ENCODE results near the gene ISL2. TPM values are rescaled to one million over a fixed set of nuclear protein-coding genes. Genes with fewer than 3 reads are reported as not detected.

The ISL2 gene
- total RNA-seq, 1 donor from 2014 or later: 1.3 TPM

DNA sequence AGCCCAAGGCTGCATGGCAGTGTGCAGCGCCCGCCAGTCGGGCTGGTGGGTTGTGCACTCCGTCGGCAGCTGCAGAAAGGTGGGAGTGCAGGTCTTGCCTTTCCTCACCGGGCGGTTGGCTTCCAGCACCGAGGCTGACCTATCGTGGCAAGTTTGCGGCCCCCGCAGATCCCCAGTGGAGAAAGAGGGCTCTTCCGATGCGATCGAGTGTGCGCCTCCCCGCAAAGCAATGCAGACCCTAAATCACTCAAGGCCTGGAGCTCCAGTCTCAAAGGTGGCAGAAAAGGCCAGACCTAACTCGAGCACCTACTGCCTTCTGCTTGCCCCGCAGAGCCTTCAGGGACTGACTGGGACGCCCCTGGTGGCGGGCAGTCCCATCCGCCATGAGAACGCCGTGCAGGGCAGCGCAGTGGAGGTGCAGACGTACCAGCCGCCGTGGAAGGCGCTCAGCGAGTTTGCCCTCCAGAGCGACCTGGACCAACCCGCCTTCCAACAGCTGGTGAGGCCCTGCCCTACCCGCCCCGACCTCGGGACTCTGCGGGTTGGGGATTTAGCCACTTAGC, 4.3 kb downstream of the ISL2 start:
- Mint-ChIP-seq H3K27ac (no peak overlapping the region), H3K4me1 (ENCODE audit: low read depth) (peaks cover 57% of the 10 kb centered on the region), H3K4me3 (peak overlapping the region; percentile 56), H3K36me3 (ENCODE audit: low read depth) (peaks cover 15% of the 10 kb centered on the region), H3K27me3 (ENCODE audit: insufficient read depth) (peaks cover 74% of the 10 kb centered on the region), H3K9me3 (no peaks in the 10 kb centered on the region)
- DNase-seq (ENCODE audit: low spot score): no peak
- intact Hi-C loops (cut with micrococcal nuclease): loop anchor here (10.0 kb wide), 2 partner anchors 234 to 276 kb away; no protein-coding TSS in a partner anchor

DNA sequence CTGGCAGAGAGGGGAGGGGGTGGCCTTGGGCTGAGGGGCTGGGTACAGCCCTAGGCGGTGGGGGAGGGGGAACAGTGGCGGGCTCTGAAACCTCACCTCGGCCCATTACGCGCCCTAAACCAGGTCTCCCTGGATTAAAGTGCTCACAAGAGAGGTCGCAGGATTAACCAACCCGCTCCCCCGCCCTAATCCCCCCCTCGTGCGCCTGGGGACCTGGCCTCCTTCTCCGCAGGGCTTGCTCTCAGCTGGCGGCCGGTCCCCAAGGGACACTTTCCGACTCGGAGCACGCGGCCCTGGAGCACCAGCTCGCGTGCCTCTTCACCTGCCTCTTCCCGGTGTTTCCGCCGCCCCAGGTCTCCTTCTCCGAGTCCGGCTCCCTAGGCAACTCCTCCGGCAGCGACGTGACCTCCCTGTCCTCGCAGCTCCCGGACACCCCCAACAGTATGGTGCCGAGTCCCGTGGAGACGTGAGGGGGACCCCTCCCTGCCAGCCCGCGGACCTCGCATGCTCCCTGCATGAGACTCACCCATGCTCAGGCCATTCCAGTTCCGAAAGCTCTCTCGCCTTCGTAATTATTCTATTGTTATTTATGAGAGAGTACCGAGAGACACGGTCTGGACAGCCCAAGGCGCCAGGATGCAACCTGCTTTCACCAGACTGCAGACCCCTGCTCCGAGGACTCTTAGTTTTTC, 4.9 kb downstream of the ISL2 start:
- intact Hi-C loops (cut with micrococcal nuclease): loop anchor here (10.0 kb wide), 2 partner anchors 233 to 277 kb away; no protein-coding TSS in a partner anchor
- no peak for DNase-seq (ENCODE audit: low spot score)
- Mint-ChIP-seq H3K4me1 (ENCODE audit: low read depth) (peaks cover 52% of the 10 kb centered on the region), H3K9me3 (no peaks in the 10 kb centered on the region), H3K36me3 (ENCODE audit: low read depth) (peaks cover 15% of the 10 kb centered on the region), H3K27ac (peak overlapping the region; percentile 78), H3K27me3 (ENCODE audit: insufficient read depth) (peaks cover 77% of the 10 kb centered on the region), H3K4me3 (peak overlapping the region; percentile 58)

DNA sequence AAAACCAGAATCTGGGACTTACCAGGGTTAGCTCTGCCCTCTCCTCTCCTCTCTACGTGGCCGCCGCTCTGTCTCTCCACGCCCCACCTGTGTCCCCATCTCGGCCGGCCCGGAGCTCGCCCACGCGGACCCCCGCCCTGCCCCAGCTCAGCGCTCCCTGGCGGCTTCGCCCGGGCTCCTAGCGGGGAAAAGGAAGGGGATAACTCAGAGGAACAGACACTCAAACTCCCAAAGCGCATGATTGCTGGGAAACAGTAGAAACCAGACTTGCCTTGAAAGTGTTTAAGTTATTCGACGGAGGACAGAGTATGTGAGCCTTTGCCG, 5.4 kb downstream of the ISL2 start:
- intact Hi-C loops (cut with micrococcal nuclease): loop anchor here (10.0 kb wide), 2 partner anchors 233 to 277 kb away; no protein-coding TSS in a partner anchor
- H3K9me3 Mint-ChIP-seq: no peaks in the 10 kb centered on the region
- peak overlapping the region; percentile 78 for H3K27ac Mint-ChIP-seq
- H3K36me3 Mint-ChIP-seq (ENCODE audit: low read depth): peaks cover 12% of the 10 kb centered on the region
- H3K27me3 Mint-ChIP-seq (ENCODE audit: insufficient read depth): peaks cover 72% of the 10 kb centered on the region
- peak overlapping the region; percentile 58 for H3K4me3 Mint-ChIP-seq
- peaks cover 47% of the 10 kb centered on the region for H3K4me1 Mint-ChIP-seq (ENCODE audit: low read depth)
- DNase-seq (ENCODE audit: low spot score): no peak

DNA sequence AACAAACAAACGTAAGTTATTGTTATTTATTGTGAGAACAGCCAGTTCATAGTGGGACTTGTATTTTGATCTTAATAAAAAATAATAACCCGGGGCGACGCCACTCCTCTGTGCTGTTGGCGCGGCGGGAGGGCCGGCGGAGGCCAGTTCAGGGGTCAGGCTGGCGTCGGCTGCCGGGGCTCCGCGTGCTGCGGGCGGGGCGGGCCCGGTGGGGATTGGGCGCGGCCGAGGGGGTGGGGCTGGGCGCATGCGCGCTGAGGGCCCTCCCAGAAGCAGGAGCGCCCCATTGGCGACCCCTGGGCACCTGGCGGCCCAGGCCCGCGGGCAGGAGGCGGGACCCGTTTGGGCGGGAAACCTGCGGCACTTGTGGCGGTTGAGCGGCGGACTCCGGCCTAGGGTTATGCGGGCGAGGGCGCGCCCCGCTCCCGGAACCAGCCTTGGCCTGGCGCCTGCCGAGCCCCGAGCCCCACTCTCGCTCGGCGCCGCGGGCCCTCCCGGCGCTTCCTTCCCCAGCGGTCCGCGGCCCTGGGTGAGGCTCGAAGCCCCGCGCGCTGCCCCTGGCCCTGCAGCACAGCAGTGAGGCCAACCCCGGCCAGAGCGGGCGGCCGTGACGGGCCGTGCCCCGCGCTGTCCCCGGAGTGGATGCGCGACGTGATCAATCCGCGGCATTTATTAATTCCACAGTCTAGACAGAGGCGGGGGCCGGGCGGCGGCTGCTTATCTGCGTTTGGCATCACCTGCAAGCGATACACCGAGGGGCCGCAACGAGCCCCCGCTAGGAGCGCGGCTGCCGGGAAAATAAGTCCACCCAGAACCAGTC, 6.0 kb downstream of the ISL2 start:
- peaks cover 8% of the 10 kb centered on the region for H3K36me3 Mint-ChIP-seq (ENCODE audit: low read depth)
- peaks cover 42% of the 10 kb centered on the region for H3K4me1 Mint-ChIP-seq (ENCODE audit: low read depth)
- intact Hi-C loops (cut with micrococcal nuclease): loop anchor here (10.0 kb wide), 2 partner anchors 232 to 278 kb away; no protein-coding TSS in a partner anchor
- peak overlapping the region; percentile 58 for H3K4me3 Mint-ChIP-seq
- no peak for DNase-seq (ENCODE audit: low spot score)
- no peaks in the 10 kb centered on the region for H3K9me3 Mint-ChIP-seq
- H3K27ac Mint-ChIP-seq: no peak overlapping the region
- H3K27me3 Mint-ChIP-seq (ENCODE audit: insufficient read depth): peaks cover 69% of the 10 kb centered on the region

DNA sequence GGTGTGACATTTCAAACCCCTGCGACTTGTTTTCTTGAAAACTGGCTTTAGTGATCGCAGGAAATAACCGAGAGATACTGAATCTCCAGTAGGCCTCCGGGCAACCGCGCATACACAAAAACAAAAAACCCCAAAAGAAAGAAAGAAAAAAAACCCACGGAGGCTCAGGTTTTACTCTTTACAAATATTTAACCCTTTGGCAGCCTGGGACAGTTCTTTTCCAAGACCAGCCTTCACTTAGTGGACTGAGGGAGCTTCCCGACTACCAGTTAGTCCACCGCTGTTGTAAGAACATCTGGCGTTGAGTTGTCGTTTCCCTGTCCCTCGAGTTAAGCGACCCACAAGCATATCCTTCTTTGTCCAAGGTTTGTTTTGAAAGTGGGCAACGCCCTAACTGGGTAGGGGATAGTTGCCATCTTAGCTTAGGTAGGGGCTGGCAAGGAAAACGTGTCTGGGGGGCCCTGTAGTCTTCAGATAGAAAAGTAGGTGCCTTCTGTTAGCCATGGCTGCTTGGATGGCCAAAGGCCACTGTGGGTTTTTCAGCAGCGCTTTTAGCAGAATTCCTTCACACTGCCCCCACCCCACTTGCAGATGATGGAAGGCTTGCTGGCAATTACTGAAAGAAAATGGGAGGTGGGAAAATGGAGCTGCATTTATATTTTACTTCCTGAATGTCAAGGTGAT, 6.9 kb downstream of the ISL2 start:
- Mint-ChIP-seq H3K4me3 (no peak overlapping the region), H3K9me3 (no peaks in the 10 kb centered on the region), H3K27ac (no peak overlapping the region), H3K27me3 (ENCODE audit: insufficient read depth) (peaks cover 77% of the 10 kb centered on the region), H3K4me1 (ENCODE audit: low read depth) (peaks cover 39% of the 10 kb centered on the region), H3K36me3 (ENCODE audit: low read depth) (peaks cover 9% of the 10 kb centered on the region)
- intact Hi-C loops (cut with micrococcal nuclease): loop anchor here (10.0 kb wide), 2 partner anchors 231 to 279 kb away; no protein-coding TSS in a partner anchor
- DNase-seq (ENCODE audit: low spot score): no peak

DNA sequence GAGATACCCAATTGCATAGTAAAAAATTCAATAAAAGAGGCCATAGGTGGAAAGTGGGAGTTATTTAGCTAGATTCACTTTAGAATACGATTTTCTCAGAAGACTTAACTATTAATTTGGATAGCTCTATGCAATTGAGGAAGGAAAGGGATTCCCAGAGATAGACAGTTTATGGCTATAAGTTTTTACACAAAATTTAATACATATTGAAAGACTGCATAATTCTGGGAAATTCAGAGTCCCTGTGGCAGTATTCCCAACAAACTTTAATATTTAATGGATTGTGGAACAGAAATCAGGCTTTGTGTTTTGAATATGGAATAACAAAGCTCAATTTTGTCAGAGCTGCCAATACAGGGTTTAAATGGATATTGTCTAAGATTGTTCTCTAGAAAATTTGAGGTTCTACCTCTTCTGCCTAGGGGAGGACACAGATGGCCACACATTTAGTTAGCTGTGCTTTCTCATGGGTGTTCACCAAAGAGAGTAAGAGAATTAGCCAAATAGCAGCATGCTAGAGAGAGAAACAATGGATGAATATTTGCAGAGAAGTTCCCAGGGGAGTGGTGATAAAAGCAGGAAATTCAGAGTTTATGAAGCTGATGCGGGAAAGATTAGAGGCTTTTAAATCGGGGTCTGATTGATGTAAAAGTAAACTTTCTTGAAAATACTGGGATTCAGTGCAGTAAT, 8.5 kb downstream of the ISL2 start:
- Mint-ChIP-seq H3K36me3 (ENCODE audit: low read depth) (peaks cover 4% of the 10 kb centered on the region), H3K4me1 (ENCODE audit: low read depth) (peaks cover 25% of the 10 kb centered on the region), H3K9me3 (no peaks in the 10 kb centered on the region), H3K4me3 (peak overlapping the region; percentile 64), H3K27me3 (ENCODE audit: insufficient read depth) (peaks cover 75% of the 10 kb centered on the region), H3K27ac (peak overlapping the region; percentile 10)
- DNase-seq (ENCODE audit: low spot score): no peak
- intact Hi-C loops (cut with micrococcal nuclease): loop anchor here (10.0 kb wide), 2 partner anchors 230 to 280 kb away; no protein-coding TSS in a partner anchor

DNA sequence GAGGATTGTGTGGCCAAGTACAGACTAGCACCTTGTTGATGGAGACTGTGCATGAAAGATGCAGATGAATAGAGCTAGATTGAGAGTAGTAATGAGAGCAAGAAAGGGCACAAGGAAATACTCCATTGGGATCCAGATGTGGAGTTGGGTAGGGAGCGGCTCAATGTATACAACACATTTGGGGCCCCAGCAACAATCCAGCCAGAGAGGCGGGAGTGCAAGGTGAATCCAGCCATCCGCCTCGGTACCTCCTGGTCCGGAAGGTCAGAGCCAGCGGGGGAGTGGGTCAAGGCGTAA, 9.0 kb downstream of the ISL2 start:
- Mint-ChIP-seq H3K36me3 (ENCODE audit: low read depth) (peaks cover 2% of the 10 kb centered on the region), H3K4me3 (peak overlapping the region; percentile 64), H3K27ac (peak overlapping the region; percentile 10), H3K27me3 (ENCODE audit: insufficient read depth) (peaks cover 74% of the 10 kb centered on the region), H3K9me3 (no peaks in the 10 kb centered on the region), H3K4me1 (ENCODE audit: low read depth) (peaks cover 20% of the 10 kb centered on the region)
- no peak for DNase-seq (ENCODE audit: low spot score)
- intact Hi-C loops (cut with micrococcal nuclease): loop anchor here (10.0 kb wide), 2 partner anchors 229 to 281 kb away; no protein-coding TSS in a partner anchor

DNA sequence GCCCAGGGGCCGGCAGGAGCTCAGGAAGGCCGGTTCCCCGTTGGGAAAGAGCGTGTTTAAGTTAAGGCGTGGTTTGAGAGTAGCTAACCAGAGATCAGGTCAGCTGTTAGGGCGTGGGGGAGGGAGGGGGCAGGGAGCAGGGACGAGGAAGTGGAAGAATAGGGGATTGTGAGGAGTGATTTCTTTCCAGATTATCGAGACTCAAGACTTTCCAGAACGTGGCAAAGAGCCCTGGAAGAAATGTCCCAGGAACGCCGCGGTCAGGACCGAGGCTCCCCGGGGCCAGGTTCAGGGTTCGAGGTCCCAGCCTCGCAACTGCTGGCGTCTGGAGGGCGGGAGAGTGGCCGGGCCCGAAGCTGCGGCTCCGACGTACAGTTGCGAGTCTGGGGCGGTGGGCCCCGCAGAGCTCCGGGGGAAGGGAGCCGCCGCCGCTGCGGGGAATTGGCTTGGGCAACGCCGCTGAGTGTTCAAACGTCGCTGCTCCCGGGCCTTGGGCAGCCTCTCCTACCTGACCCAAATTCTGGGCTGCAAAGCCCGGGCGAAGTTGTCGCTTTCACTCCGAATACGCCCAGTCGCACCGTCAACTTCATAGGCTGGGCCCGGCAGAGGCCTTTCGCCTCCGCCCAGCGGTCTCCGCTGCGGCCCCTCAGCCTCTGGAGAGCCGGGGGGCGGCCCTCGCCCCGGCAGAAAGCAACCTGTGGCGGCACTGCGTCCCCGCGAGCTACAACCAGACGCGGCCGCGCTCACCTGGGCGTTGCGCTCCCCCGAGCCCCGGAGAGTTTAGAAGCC, 9.5 kb downstream of the ISL2 start:
- Mint-ChIP-seq H3K27me3 (ENCODE audit: insufficient read depth) (peaks cover 72% of the 10 kb centered on the region), H3K27ac (no peak overlapping the region), H3K36me3 (ENCODE audit: low read depth) (peaks cover 2% of the 10 kb centered on the region), H3K4me3 (peak overlapping the region; percentile 64), H3K9me3 (no peaks in the 10 kb centered on the region), H3K4me1 (ENCODE audit: low read depth) (peaks cover 15% of the 10 kb centered on the region)
- no peak for DNase-seq (ENCODE audit: low spot score)
- intact Hi-C loops (cut with micrococcal nuclease): loop anchor here (10.0 kb wide), 2 partner anchors 229 to 281 kb away; no protein-coding TSS in a partner anchor

DNA sequence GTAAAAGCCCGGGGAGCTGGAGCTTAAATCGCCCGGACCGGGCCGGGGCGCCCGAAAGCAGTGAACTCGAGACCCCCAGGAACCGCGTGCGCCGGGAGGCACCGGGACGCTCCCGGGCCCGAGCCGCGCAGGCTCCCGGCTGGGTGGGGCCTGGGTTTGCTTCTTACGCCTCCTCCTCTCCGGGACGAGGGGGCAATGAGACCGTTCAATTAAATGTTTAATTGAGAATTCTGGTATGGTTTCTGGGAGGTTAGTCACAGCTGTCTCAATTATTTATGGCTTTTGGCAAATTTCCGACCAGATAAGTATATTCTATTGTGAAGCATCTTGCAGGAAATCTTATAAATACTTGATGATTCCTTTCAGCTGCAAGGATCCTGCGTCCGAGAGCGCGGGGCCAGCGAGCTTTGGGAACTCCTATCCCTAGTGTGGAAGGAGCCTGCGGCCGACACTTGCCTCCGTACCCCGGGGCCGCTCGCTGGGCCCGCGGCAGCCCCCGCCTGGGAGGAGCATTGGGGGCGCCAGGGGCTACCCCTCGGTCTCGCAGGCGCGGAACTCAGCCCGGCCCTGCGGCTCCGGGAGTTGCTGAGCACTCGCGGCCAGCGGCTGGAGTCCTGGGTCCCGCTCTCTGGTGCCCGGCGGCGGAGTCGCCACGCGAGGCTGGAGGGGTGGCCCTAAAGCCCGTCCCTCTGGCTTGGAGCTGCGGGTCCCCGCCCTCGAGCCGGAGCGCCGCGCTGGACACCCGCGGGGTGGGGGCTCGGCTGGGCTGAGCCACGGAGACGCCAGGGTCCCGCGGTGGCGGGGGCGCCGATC, 10.3 kb downstream of the ISL2 start:
- peaks cover 2% of the 10 kb centered on the region for H3K36me3 Mint-ChIP-seq (ENCODE audit: low read depth)
- H3K27me3 Mint-ChIP-seq (ENCODE audit: insufficient read depth): peaks cover 67% of the 10 kb centered on the region
- intact Hi-C loops (cut with micrococcal nuclease): loop anchor here (10.0 kb wide), 2 partner anchors 228 to 282 kb away; no protein-coding TSS in a partner anchor
- H3K4me3 Mint-ChIP-seq: no peak overlapping the region
- peaks cover 10% of the 10 kb centered on the region for H3K4me1 Mint-ChIP-seq (ENCODE audit: low read depth)
- H3K27ac Mint-ChIP-seq: no peak overlapping the region
- H3K9me3 Mint-ChIP-seq: no peaks in the 10 kb centered on the region
- DNase-seq (ENCODE audit: low spot score): no peak

DNA sequence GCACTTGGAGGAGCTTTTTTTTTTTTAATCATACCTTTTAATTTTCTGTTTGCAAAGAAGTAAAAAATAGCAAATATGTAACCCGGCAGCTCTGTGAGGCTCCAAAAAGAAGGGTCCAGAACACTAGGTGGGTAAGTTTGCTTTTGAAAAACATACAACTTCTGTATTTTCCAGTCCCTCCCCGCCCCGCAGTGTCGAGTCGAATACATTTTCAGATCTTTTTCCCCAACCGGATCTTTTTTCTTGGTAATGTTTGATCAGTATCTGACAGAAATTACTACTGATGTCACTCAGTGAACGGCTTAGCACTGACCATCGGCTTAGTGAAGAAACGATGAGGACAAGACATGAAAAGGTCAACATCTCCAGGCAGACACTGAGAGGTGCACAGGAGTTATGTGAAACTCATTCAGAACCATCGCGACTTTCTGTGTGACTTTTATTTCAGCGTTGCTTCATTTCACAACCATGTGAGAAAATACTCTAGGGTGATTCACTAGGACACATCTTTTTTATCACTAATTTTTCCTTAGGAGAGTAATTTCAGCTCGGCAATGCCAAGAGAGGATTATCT, 11.0 kb downstream of the ISL2 start:
- intact Hi-C loops (cut with micrococcal nuclease): loop anchor here (10.0 kb wide), 2 partner anchors 227 to 283 kb away; no protein-coding TSS in a partner anchor
- Mint-ChIP-seq H3K4me3 (no peak overlapping the region), H3K4me1 (ENCODE audit: low read depth) (peaks cover 7% of the 10 kb centered on the region), H3K27ac (no peak overlapping the region), H3K36me3 (ENCODE audit: low read depth) (peaks cover 2% of the 10 kb centered on the region), H3K9me3 (no peaks in the 10 kb centered on the region), H3K27me3 (ENCODE audit: insufficient read depth) (peaks cover 63% of the 10 kb centered on the region)
- no peak for DNase-seq (ENCODE audit: low spot score)

Measured in activated T-helper 1 cell treated with anti-CD3 and anti-CD28 coated beads, Interleukin-12 subunit alpha, Interleukin-12 subunit beta, Interleukin-2, Interleukin-4 antibody, amounts not matched to agents 30 ng/mL and 10 ng/mL and 1 ng/mL, durations not matched to agents 14 hours and 24 hours and 36 hours (primary cell).